Ishikawa (cell line): ENCODE measurements around the gene CDH23.

Experiments
- CEBPB ChIP-seq: IDR thresholded peaks from 2 replicates; pipeline ENCODE4 v1.6.1; 2012
- CREB1 ChIP-seq: IDR thresholded peaks from 2 replicates; pipeline ENCODE4 v1.6.1; 2012; ENCODE audit warnings: low read depth
- EGR1 ChIP-seq: IDR thresholded peaks from 2 replicates; pipeline ENCODE4 v1.6.1; 2012
- EP300 ChIP-seq: IDR thresholded peaks from 2 replicates; pipeline ENCODE4 v1.6.1; 2012; ENCODE audit warnings: borderline replicate concordance
- FOXM1 ChIP-seq: IDR thresholded peaks from 2 replicates; pipeline ENCODE4 v1.6.1; 2012; ENCODE audit warnings: low read depth, borderline replicate concordance
- NFIC ChIP-seq: IDR thresholded peaks from 2 replicates; pipeline ENCODE4 v1.6.1; 2012
- RAD21 ChIP-seq: IDR thresholded peaks from 2 replicates; pipeline ENCODE4 v1.6.1; 2012; ENCODE audit warnings: low read depth
- TAF1 ChIP-seq: IDR thresholded peaks from 2 replicates; pipeline ENCODE4 v1.6.1; 2012; ENCODE audit warnings: low read depth, mild to moderate bottlenecking
- TCF12 ChIP-seq: IDR thresholded peaks from 2 replicates; pipeline ENCODE4 v1.6.1; 2012; ENCODE audit warnings: low read depth
- TEAD4 ChIP-seq: IDR thresholded peaks from 2 replicates; pipeline ENCODE4 v1.6.1; 2012
- YY1 ChIP-seq: IDR thresholded peaks from 2 replicates; pipeline ENCODE4 v1.6.1; 2012; ENCODE audit warnings: low read depth
- ZBTB7A ChIP-seq: IDR thresholded peaks from 2 replicates; pipeline ENCODE4 v1.6.1; 2012; ENCODE audit warnings: low read depth
- TF ChIP-seq, protein P1 (sequence below): IDR thresholded peaks from 2 replicates; pipeline ENCODE4 v1.6.1; 2012; ENCODE audit warnings: low read depth, mild to moderate bottlenecking
- TF ChIP-seq, protein P2 (sequence below): IDR thresholded peaks from 2 replicates; pipeline ENCODE4 v1.6.1; 2012
- TF ChIP-seq, protein P3 (sequence below): IDR thresholded peaks from 2 replicates; pipeline ENCODE4 v1.6.1; 2012

The CDH23 gene

DNA sequence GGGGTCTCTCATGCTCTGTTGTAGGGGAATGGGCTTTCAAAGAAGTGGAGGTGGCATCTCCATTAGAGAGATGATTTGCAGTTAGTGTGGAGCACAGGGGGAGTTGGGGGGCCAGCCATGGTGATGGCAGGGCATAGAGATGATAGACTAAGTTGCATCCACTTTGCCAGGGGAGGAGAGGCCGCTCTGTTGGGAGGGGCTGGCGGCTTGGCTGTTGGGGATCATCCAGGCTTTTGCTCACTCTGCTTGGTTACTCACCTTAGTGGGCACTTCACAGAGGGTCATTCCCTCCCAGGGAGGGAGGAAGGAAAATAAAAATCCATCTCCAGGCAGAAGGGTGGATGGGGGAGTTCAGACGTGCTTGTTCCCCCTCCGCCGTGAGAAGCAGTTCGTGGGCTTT is 31.4 kb upstream of the CDH23 start:
- TF ChIP-seq TCF12 (no peak), RAD21 (no peak), EP300 (no peak), EGR1 (no peak), ZBTB7A (no peak), TAF1 (no peak), FOXM1 (no peak), YY1 (no peak), TEAD4 (no peak), CREB1 (no peak)
- TF ChIP-seq, protein P1, sequence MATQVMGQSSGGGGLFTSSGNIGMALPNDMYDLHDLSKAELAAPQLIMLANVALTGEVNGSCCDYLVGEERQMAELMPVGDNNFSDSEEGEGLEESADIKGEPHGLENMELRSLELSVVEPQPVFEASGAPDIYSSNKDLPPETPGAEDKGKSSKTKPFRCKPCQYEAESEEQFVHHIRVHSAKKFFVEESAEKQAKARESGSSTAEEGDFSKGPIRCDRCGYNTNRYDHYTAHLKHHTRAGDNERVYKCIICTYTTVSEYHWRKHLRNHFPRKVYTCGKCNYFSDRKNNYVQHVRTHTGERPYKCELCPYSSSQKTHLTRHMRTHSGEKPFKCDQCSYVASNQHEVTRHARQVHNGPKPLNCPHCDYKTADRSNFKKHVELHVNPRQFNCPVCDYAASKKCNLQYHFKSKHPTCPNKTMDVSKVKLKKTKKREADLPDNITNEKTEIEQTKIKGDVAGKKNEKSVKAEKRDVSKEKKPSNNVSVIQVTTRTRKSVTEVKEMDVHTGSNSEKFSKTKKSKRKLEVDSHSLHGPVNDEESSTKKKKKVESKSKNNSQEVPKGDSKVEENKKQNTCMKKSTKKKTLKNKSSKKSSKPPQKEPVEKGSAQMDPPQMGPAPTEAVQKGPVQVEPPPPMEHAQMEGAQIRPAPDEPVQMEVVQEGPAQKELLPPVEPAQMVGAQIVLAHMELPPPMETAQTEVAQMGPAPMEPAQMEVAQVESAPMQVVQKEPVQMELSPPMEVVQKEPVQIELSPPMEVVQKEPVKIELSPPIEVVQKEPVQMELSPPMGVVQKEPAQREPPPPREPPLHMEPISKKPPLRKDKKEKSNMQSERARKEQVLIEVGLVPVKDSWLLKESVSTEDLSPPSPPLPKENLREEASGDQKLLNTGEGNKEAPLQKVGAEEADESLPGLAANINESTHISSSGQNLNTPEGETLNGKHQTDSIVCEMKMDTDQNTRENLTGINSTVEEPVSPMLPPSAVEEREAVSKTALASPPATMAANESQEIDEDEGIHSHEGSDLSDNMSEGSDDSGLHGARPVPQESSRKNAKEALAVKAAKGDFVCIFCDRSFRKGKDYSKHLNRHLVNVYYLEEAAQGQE = no peak
- TF ChIP-seq, protein P2, sequence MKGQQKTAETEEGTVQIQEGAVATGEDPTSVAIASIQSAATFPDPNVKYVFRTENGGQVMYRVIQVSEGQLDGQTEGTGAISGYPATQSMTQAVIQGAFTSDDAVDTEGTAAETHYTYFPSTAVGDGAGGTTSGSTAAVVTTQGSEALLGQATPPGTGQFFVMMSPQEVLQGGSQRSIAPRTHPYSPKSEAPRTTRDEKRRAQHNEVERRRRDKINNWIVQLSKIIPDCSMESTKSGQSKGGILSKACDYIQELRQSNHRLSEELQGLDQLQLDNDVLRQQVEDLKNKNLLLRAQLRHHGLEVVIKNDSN = no peak

DNA sequence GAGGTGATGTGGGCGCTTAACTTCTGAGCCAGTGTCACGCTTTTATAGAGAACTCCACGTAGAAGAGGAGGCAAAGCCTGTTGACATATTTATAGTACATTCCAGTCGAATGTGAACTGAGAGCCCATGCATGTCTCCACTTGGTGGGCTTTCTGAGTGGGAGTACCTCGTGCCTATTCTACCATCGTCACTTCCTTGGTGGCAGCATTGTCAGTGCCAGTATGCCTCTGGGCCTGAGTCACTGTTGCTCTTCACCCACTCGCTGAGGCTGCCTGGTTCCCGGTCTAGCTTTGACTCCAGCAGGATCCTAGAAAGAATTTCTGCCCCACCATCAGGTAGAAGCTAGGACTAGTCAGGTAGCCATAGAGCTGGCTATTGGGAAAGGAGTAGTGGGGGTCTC is 30.0 kb upstream of the CDH23 start:
- TF ChIP-seq YY1 (no peak), CEBPB (no peak)

DNA sequence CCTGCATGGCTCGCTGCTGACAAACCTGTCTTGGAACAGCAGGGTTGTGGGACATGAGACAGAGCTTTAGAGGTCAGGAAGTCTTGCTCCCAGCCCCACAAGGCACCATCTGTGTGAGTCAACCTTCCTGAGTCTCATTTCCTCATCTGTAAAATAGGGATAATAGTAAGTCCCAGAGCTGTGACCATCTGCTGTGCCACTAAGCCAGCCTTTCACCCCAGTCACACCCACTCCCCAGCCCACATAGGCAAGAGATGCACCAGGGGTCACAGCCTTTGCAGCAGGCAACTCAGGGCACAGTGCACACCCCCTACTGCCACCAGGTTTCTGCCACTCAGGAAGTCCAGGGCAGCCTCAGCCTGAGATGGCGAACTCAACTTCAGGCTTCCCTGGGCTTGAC is 29.4 kb upstream of the CDH23 start:
- no peak for TF ChIP-seq FOXM1
- TF ChIP-seq EP300 = no peak
- no peak for TF ChIP-seq YY1
- no peak for TF ChIP-seq CEBPB
- no peak for TF ChIP-seq NFIC
- no peak for TF ChIP-seq ZBTB7A
- TF ChIP-seq, protein P3, sequence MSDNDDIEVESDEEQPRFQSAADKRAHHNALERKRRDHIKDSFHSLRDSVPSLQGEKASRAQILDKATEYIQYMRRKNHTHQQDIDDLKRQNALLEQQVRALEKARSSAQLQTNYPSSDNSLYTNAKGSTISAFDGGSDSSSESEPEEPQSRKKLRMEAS = no peak

DNA sequence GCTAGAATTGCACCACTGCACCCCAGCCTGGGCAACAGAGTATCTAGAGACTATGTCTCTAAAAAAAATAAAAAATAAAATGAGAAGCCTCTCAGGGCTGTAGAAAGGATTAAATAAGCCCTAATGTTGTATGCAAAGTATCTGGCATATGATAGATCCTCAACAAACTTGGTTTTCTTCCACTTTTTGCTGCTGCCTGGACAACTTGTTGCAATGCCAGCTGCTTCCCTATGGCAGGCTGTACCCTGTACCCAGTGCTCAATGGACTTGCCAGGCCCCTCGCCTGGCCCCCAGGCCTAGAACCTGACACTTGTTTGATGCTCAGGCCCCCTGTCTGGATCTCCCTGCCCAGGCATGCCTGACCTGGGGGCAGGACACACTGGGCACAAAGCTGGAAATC is 28.5 kb upstream of the CDH23 start:
- TF ChIP-seq, protein P3 = no peak
- TF ChIP-seq, protein P2 = no peak
- TF ChIP-seq EGR1 = no peak
- TF ChIP-seq NFIC = no peak
- TF ChIP-seq ZBTB7A = no peak
- TF ChIP-seq EP300 = no peak
- TF ChIP-seq TAF1 = no peak

DNA sequence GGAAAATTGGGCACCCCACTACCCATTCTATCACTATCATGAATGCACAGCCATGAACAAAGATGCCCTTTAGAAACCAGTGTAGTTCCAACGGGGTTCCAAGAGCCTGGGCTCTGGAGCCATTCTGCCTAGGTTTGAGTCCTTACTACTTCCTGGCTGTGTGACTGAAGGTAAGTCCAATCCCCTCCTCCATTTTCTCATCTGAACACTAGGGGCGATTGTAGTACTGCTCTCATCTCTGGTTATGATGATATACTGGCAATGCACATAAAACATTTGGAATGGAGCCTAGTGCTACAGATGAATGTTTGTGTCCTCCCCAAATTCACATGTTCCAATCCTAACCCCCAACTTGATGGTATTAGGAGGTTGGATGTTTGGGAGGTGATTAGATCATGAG is 28.1 kb upstream of the CDH23 start:
- TF ChIP-seq, protein P2 = no peak
- TF ChIP-seq TAF1 = no peak
- TF ChIP-seq EGR1 = no peak
- no peak for TF ChIP-seq EP300
- TF ChIP-seq NFIC = no peak
- no peak for TF ChIP-seq TCF12
- TF ChIP-seq, protein P1 = no peak

DNA sequence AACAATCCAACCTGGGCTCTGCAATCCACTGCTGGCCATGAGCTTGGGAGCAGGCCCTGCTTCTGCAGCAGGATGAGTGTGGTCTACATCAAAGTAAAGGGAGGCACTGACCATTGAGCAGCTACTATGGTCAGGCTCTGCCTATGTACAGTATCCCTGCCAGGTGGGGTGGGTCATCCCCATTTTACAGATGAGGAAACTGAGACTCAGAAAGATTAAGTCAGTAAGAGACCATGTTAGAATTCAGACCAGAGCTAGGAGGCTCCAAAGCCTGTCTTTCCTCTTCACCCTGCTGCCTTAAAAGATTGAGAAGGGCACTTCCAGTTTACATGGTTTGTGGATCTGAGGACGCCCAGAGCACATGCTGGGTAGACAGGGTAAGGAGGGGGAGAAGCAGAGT is 27.1 kb upstream of the CDH23 start:
- TF ChIP-seq, protein P1 = no peak
- no peak for TF ChIP-seq CREB1
- no peak for TF ChIP-seq EGR1
- TF ChIP-seq RAD21 = no peak
- TF ChIP-seq, protein P2 = no peak
- no peak for TF ChIP-seq EP300
- no peak for TF ChIP-seq TCF12
- no peak for TF ChIP-seq FOXM1
- TF ChIP-seq YY1 = no peak
- TF ChIP-seq, protein P3 = no peak
- TF ChIP-seq NFIC = no peak
- TF ChIP-seq TAF1 = no peak
- TF ChIP-seq TEAD4 = no peak
- no peak for TF ChIP-seq ZBTB7A
- no peak for TF ChIP-seq CEBPB
